Uterus (tissue), 4 donors: ENCODE results near the gene CCDC40. TPM values are rescaled to one million over a fixed set of nuclear protein-coding genes. Genes with fewer than 3 reads are reported as not detected.

Source experiments
- DNase-seq, 2 donors: peaks; one replicate each; pipeline ENCODE4 v3.0.0-alpha.2; 2019 to 2020
- H3K27ac ChIP-seq, 2 donors: fragments of 200-600 bp; sonication (generic); 1 replicate in 1 of 2; 2 replicates in 1 of 2; pipeline ENCODE4 v1.5.1; 2016 to 2018
- H3K27me3 ChIP-seq, 2 donors: fragments of 200-600 bp; sonication (generic); one replicate each; pipeline ENCODE4 v1.5.1; 2018 to 2019; ENCODE audit warnings: control low read depth in 1 of 2
- H3K36me3 ChIP-seq, 2 donors: fragments of 200-600 bp; sonication (generic); one replicate each; pipeline ENCODE4 v1.5.1; 2019; ENCODE audit warnings: control low read depth in 1 of 2
- H3K4me1 ChIP-seq, 2 donors: fragments of 200-600 bp; sonication (generic); one replicate each; pipeline ENCODE4 v1.5.1; 2018 to 2019; ENCODE audit warnings: control low read depth in 1 of 2
- H3K4me3 ChIP-seq, 2 donors: fragments of 200-600 bp; sonication (generic); 1 replicate in 1 of 2; 2 replicates in 1 of 2; pipeline ENCODE4 v1.5.1; 2018 to 2019; ENCODE audit warnings: mild to moderate bottlenecking in 1 of 2
- H3K9me3 ChIP-seq, 2 donors: fragments of 200-600 bp; sonication (generic); one replicate each; pipeline ENCODE4 v1.5.1; 2019; ENCODE audit warnings: control low read depth in 1 of 2
- CTCF ChIP-seq, 4 experiments: fragments of 200-600 bp in 2 of 4; fragments of 450-650 bp in 2 of 4; sonication (generic) in 2 of 4; IDR thresholded peaks; one replicate each; pipeline ENCODE4 v1.5.1; 2016 to 2019; ENCODE audit warnings: antibody characterized with exemption in 4 of 4, mild to moderate bottlenecking in 2 of 4, moderate library complexity in 1 of 4
- POLR2A ChIP-seq, 2 donors: fragments of 450-650 bp; IDR thresholded peaks; one replicate each; pipeline ENCODE4 v1.6.1; 2016; ENCODE audit warnings: antibody characterized with exemption in 2 of 2, mild to moderate bottlenecking in 1 of 2, moderate library complexity in 1 of 2
- intact Hi-C: fragments of 100-400 bp; cut with DNase I; formaldehyde crosslinking; loops from one replicate; pipeline ENCODE4 v1.15.1; 2023; ENCODE audit warnings: low total_unique reads
- total RNA-seq, 4 donors: library from RNA; depleted of rRNA in 3 of 4; stranded (reverse); fragments of >200 nt in 3 of 4; gene quantifications; one replicate each; pipeline versions ENCODE4 v1.1.0 to v1.2.4, GENCODE V29; 2014 to 2023
- donor health status: DM: yes; HTN: yes; CAD: no.

The CCDC40 gene
- total RNA-seq, 4 donors from 2014 or later: 0.88 to 16.6 (median 4.8) TPM

GRCh38 chr17:80055597-80055996 lies 19.2 kb downstream of the CCDC40 start:
- no peaks in the 10 kb centered on the region for H3K4me1 ChIP-seq
- no peaks in the 10 kb centered on the region for H3K36me3 ChIP-seq
- no peaks in the 10 kb centered on the region for H3K27me3 ChIP-seq
- no peak for TF ChIP-seq POLR2A (IDR thresholded peaks at IDR 0.05)
- no peak for TF ChIP-seq CTCF (IDR thresholded peaks at IDR 0.05)
- peak overlapping the region; percentile 28 to 50 for H3K27ac ChIP-seq
- no peak for DNase-seq
- no peak overlapping the region for H3K4me3 ChIP-seq
- intact Hi-C loops: no loop called here
- H3K9me3 ChIP-seq: no peaks in the 10 kb centered on the region

- Histone ChIP-seq H3K4me1 (no peaks in the 10 kb centered on the region), H3K36me3 (no peaks in the 10 kb centered on the region), H3K9me3 (no peaks in the 10 kb centered on the region), H3K4me3 (no peak overlapping the region), H3K27ac (no peak overlapping the region), H3K27me3 (no peaks in the 10 kb centered on the region)
- no peak for TF ChIP-seq CTCF (IDR thresholded peaks at IDR 0.05)
- no peak for TF ChIP-seq POLR2A (IDR thresholded peaks at IDR 0.05)
- intact Hi-C loops: no loop called here
- DNase-seq: no peak
Observed at GRCh38 chr17:80058311-80058955, 22.0 kb downstream of the CCDC40 start.

- intact Hi-C loops: loop anchor here (10.0 kb wide), 1 partner anchor 56 kb away; no protein-coding TSS in a partner anchor
- no peak overlapping the region for H3K4me3 ChIP-seq
- no peaks in the 10 kb centered on the region for H3K9me3 ChIP-seq
- H3K27me3 ChIP-seq: no peaks in the 10 kb centered on the region
- no peak for TF ChIP-seq CTCF (IDR thresholded peaks at IDR 0.05)
- no peak for TF ChIP-seq POLR2A (IDR thresholded peaks at IDR 0.05)
- H3K4me1 ChIP-seq: no peaks in the 10 kb centered on the region
- H3K36me3 ChIP-seq: no peaks in the 10 kb centered on the region
- DNase-seq: no peak
- H3K27ac ChIP-seq: no peak overlapping the region
Observed at GRCh38 chr17:80060644-80061043, 24.2 kb downstream of the CCDC40 start.

GRCh38 chr17:80061421-80061820 lies 25.0 kb downstream of the CCDC40 start:
- intact Hi-C loops: loop anchor here (10.0 kb wide), 1 partner anchor 57 kb away; no protein-coding TSS in a partner anchor
- H3K27me3 ChIP-seq: no peaks in the 10 kb centered on the region
- no peaks in the 10 kb centered on the region for H3K4me1 ChIP-seq
- no peak overlapping the region for H3K4me3 ChIP-seq
- TF ChIP-seq POLR2A (IDR thresholded peaks at IDR 0.05): no peak
- no peak for TF ChIP-seq CTCF (IDR thresholded peaks at IDR 0.05)
- H3K27ac ChIP-seq: no peak overlapping the region
- no peaks in the 10 kb centered on the region for H3K9me3 ChIP-seq
- DNase-seq: no peak
- H3K36me3 ChIP-seq: no peaks in the 10 kb centered on the region

GRCh38 chr17:80063830-80064585 lies 27.6 kb downstream of the CCDC40 start:
- no peak overlapping the region for H3K4me3 ChIP-seq
- no peaks in the 10 kb centered on the region for H3K9me3 ChIP-seq
- H3K4me1 ChIP-seq: peaks cover 0 to 3% of the 10 kb centered on the region in 2 donors
- no peaks in the 10 kb centered on the region for H3K36me3 ChIP-seq
- TF ChIP-seq POLR2A (IDR thresholded peaks at IDR 0.05) (no peak), CTCF (IDR thresholded peaks at IDR 0.05) (no peak)
- H3K27ac ChIP-seq: peak overlapping the region; percentile 43 to 51
- peak; percentile 64 to 71 for DNase-seq
- H3K27me3 ChIP-seq: no peaks in the 10 kb centered on the region
- intact Hi-C loops: loop anchor here (10.0 kb wide), 1 partner anchor 59 kb away; no protein-coding TSS in a partner anchor
